Stromal cell of bone marrow (primary cell): ENCODE data around the gene SLC25A44.

Source experiments
- DNase-seq: peaks from one replicate; pipeline ENCODE4 v3.0.0-alpha.2; 2012; ENCODE audit warnings: low read depth

SLC25A44 gene

GRCh38 chr1:156193488-156194299 is at the start of gene SLC25A44:
TSS of gene SLC25A44 (plus strand) at chr1:156194104. CDS start at chr1:156199848, 5,744 bp downstream.
- peak; percentile 97 for DNase-seq

GRCh38 chr1:156144742-156145141 is 49.2 kb upstream of the SLC25A44 start:
- no peak for DNase-seq

GRCh38 chr1:156145650-156146019 is 48.3 kb upstream of the SLC25A44 start:
- no peak for DNase-seq

GRCh38 chr1:156146020-156146768 is 47.7 kb upstream of the SLC25A44 start:
- peak; percentile 89 for DNase-seq

GRCh38 chr1:156146769-156147405 is 47.0 kb upstream of the SLC25A44 start:
- DNase-seq, result no peak

GRCh38 chr1:156148216-156148615 is 45.7 kb upstream of the SLC25A44 start:
- no peak for DNase-seq

- DNase-seq, result no peak
These were observed 44.3 kb upstream of the SLC25A44 start for GRCh38 chr1:156149374-156150332.

GRCh38 chr1:156150333-156151011 is 43.4 kb upstream of the SLC25A44 start:
- no peak for DNase-seq

- peak; percentile 76 for DNase-seq
These were observed 42.7 kb upstream of the SLC25A44 start for GRCh38 chr1:156151093-156151688.

GRCh38 chr1:156152628-156153027 is 41.3 kb upstream of the SLC25A44 start:
- no peak for DNase-seq

GRCh38 chr1:156153362-156153761 is 40.5 kb upstream of the SLC25A44 start, which contains the start of gene SEMA4A:
TSS of gene SEMA4A (plus strand) at chr1:156153585. CDS start at chr1:156154579, 994 bp downstream.
- DNase-seq, result no peak

GRCh38 chr1:156154317-156154749 is 39.6 kb upstream of the SLC25A44 start:
- no peak for DNase-seq

- DNase-seq, result no peak
These were observed 38.0 kb upstream of the SLC25A44 start for GRCh38 chr1:156155756-156156510.

GRCh38 chr1:156157506-156157905 is 36.4 kb upstream of the SLC25A44 start:
- DNase-seq, result no peak

- DNase-seq, result no peak
These were observed 35.9 kb upstream of the SLC25A44 start for GRCh38 chr1:156157966-156158365.

- no peak for DNase-seq
These were observed 33.7 kb upstream of the SLC25A44 start for GRCh38 chr1:156160000-156160742.

- no peak for DNase-seq
These were observed 33.1 kb upstream of the SLC25A44 start for GRCh38 chr1:156160743-156161171.

GRCh38 chr1:156162430-156163037 is 31.4 kb upstream of the SLC25A44 start:
- DNase-seq, result no peak
